HG03460 (cell line): ENCODE data around the gene NUB1.

Experiments used
- ATAC-seq: cut with Tn5 transposase; IDR thresholded peaks from one replicate; pipeline ENCODE4 v1.9.1; 2021; ENCODE audit not compliant: unreplicated experiment

Gene NUB1

DNA sequence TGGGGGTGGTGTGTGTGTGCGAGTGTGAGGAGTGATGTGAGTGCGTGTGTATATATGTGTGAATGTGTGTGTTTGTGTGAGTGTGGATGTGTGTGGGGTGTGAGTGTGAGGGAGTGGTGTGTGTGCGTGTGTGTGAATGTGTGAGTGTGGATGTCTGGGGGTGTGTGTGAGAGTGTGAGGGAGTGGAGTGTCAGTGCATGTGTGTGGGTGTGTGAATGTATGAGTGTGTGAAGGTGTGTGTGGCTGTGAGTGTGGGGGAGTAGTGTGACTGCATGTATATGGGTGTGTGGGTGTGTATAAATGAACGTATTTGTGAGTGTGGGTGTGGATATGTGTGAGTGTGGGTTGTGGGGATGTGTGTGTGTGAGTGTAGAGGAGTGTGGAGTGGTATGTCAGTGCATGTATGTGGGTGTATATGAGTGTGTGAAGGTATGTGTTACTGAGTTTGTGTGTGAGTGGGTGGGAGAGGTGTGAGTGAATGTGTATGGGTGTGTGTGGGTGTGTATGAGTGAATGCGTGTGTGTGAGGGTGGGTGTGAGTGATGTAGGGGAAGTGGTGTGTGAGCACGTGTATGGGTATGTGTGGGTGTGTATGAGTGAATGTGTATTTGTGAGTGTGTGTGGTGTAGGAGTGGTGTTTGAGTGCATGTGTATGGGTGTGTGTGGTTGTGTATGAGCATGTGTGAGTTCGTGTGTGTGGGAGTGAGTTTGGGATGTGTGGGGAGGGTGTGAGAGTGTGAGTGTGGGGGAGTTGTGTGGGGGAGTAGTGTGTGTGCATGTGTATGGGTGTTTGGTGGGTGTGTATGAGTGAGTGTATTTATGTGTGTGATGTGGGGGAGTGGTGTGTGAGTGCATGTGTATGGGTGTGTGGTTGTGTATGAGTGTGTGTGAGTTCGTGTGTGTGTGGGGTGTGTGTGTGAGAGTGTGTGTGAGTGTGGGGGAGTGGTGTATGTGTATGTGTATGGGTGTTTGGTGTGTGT lies 28.5 kb upstream of the NUB1 start:
- ATAC-seq: no peak

DNA sequence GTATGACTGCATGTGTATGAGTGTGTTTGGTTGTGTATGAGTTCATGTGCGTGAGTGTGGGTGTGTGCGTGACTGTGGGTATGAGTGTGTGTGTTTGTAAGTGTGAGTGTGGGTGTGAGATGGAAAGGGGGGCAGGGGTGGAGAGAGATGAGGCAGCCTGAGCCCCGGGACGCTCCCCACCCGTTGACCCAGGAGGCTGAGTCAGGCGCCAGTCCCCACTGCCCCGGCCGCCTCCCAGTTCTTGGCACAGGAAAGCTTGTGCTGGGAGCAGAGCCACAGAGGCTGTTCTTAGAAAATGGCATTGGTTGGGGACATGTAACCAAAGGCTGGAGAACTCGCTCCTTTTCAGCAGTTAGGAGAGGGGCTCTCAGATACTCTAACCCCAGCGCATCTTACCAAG lies 27.8 kb upstream of the NUB1 start:
- no peak for ATAC-seq

- ATAC-seq: no peak
These were observed 27.2 kb upstream of the NUB1 start for GRCh38 chr7:151314401-151314800.

GRCh38 chr7:151315038-151315655 lies 26.5 kb upstream of the NUB1 start:
- ATAC-seq: peak; percentile 73

DNA sequence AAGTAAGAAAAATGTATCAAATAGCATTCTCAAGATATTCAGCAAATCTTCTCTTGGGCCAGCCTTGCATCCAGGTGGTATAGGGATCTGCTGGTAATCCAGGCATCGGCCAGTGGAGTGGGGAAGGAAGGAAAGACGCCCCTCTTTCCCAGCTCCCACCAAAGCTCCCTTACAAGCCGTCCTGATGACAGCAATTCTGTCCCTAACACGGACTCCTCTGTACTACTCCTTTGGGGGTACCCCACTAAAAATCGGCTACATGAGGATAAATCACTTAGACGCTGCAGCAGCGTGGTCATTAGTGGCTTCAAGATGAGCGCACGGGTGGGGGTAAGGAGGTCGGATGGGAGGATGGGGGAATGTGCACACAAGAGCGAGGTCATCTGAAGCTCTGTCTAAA lies 24.7 kb upstream of the NUB1 start:
- no peak for ATAC-seq

DNA sequence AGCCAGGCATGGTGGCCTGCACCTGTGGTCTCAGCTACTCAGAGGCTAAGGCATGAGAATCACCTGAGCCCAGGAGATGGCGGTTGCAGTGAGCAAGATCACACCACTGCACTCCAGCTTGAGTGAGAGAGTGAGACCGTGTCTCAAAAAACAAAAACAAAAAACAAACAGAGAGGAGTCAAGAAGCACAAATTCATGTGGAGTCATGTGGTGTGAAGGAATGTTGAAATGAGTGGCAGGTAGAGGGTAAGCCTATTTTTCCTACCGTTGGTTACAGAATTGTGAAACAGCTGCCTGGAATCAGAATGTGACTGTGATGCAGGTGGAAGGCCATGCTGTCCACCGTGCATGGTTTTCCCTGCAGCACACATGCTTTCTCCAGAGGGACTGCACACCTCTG lies 23.7 kb upstream of the NUB1 start:
- no peak for ATAC-seq

GRCh38 chr7:151319189-151319588 lies 22.4 kb upstream of the NUB1 start:
- ATAC-seq: no peak

DNA sequence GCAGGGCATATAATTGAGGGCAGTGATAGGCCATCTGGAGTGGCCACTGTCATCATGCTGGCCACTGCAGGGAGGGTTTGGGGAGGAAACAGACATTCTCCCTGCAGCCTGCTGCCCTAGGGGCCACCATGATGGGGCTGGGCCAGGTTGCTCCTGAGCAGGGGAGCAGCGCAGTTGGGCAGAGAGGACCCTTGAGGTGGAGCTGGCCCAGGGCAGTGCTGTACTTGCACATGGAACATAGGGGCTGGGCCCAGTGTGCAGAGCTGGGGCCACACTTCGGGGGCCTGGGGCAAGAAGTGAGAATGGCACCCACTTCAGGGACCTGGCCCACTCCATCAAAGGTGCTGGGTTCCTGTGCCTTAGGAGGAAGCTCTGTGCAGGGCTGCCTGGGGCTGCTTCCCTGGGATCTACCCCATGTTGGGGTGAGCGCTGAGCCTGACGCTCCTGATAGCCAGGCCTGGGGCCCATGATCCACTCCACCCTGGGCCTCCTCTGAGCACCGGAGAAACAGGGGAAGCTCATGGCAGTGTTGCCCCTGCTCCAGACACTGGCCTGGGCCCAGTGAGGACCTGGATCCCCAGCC lies 21.3 kb upstream of the NUB1 start:
- no peak for ATAC-seq

GRCh38 chr7:151321341-151321740 lies 20.3 kb upstream of the NUB1 start:
- no peak for ATAC-seq

DNA sequence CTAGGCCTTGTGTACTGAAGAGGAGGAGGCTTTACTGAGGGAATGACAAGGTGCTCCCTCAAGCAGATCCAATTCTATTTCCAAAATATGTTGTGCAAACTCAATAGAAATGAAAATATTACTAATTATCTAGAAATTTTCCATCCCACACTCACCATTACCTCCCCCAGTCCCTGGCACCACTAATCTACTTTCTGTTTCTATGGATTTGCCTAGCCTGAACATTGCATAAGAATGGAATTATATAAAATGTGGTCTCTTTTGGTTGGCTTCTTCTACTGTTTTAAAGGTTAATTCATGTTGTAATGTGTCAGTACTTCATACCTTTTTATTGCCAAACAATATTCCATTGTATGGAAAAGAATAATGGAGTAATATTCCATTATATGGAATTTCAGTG lies 18.7 kb upstream of the NUB1 start:
- no peak for ATAC-seq

GRCh38 chr7:151327022-151327421 lies 14.6 kb upstream of the NUB1 start:
- no peak for ATAC-seq

DNA sequence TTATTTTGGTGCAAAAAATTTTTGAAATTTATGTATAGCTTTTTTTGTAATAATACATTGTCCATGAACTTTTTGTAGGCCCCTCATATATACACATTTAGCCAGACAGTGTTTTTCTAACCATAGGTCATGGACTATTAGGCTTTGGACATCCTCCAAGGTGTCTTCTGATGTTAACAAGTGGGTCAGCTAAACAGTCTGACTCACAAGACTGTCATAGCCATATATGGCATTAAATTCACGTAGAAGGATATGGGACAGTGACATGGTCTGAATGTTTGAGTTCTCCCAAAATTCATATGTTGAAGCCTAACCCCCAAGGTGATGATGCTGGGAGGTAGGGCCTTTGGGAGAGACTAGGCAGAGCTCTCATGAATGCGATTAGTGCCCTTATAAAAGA lies 14.0 kb upstream of the NUB1 start:
- no peak for ATAC-seq

DNA sequence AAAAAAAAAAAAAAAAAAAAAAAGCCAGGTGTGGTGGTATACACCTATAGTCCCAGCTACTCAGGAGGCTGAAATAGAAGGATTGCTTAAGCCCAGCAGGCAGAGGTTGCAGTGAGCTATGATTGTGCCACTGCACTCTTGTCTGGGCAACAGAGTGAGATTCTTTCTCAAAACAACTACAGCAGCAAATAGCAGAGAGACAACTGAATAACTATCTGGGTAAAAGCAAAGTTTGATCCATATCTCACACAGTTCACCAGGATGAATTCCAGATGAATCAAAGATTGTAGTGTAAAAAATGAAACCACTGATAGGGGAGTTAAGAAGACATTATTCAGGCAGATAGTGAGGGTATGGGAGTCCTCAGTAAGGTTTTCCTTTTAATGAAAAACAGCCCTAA lies 11.4 kb upstream of the NUB1 start:
- no peak for ATAC-seq

DNA sequence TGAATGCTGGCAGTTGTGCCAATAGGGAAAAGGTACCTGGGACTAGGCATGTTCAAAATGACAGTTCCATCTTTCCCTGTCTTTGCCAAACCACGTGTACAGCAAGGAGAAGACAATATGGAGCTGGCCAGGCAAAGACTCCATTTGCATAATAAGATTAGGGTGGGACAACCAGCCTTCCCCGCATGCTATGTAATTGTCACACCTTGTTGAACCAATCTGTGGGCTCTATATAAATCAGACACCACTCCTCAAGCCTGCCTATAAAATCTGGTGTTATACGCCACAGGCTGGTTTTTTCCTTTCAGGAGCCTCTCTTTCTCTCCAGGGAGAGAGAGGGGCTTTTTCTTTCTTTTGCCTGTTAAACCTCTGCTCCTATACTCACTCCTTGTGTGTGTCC lies 11.0 kb upstream of the NUB1 start:
- ATAC-seq: no peak

GRCh38 chr7:151334628-151335027 lies 7.0 kb upstream of the NUB1 start:
- no peak for ATAC-seq

GRCh38 chr7:151336027-151336708 lies 5.4 kb upstream of the NUB1 start:
- no peak for ATAC-seq

GRCh38 chr7:151337346-151337745 lies 4.3 kb upstream of the NUB1 start:
- no peak for ATAC-seq

DNA sequence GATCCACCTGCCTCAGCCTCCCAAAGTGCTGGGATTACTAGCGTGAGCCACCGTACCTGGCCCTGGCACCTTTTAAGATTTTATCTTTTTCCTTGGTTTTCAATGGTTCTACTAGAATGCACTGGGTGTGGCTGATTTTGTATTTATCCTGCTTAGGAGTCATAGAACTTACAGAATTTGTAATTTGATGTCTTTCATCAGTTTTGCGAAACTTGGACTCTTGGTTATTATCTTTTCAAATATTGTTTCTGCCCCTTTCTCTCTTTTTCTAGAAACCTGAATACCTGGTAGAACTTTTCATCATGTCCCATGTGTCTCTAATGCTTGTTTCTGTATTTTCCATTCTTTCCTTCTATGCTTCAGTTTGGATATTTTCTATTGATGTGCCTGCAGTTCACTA lies 2.8 kb upstream of the NUB1 start:
- ATAC-seq: no peak

DNA sequence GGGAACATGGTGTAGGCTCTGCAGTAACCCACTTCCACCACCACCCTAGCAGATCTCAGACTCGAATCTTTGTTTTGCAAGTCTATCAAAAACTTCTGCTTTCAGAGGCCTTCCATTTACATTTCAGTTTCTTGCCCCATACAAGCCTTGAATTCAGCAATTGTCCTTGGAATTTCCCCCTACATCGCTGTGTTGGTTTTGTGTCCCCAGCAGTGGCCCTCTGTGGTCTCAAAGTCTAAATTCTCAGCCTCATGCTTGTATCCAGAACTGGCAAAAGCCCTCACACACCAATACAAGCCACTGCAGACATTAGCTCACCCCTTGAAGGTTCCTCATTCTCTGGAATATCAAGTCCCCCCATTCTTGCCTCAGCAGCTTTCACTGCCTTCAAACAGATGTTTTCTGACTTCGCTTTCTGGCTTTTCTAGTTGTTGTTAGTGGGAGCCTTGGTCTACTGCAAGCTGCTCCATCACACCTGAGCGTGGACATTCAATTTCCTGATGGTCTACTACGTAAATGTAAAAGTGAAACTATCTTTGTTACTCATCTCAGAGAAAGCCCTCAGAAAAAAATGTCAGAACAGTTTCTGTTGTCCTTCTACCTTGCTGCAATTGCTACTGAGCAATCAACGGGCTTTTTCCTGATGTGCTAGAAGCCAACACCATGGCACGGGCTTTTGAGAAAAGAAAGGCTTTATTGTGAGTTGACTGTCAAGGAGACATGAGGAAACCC lies 1.8 kb upstream of the NUB1 start:
- peak; percentile 32 for ATAC-seq

DNA sequence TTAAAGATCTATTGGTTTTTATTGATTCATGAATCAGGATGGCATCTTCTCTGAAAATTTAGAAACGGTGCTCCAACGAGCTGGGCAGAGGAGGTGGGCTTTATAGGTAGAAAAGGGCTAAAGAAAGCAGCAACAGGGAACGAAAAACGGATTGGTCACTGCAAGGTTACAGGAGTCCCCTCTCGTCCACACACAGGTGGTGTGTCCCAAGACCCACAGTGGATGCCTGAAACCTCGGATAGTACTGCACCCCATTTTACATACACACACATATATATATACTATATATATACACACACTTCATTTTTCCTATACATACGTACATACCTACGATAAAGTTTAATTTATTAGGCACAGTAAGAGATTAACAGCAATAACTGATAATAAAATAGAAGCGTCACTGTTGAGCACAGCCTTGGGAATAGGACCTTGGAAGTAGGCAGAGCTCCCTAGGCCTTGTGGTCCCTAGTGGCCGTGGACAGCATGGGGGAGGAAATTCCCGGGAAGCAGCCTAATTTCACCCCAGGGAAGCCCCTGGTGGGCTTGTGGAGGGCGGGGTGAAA lies 737 bp upstream of the NUB1 start:
- ATAC-seq: peak; percentile 1
